Right renal cortex interstitium (tissue), 3 donors: ENCODE data around the gene CITED1. TPM values are rescaled to one million over a fixed set of nuclear protein-coding genes. Genes with fewer than 3 reads are reported as not detected.

ENCODE experiments used
- DNase-seq, 3 donors: peaks; one replicate each; pipeline ENCODE4 v3.0.0-alpha.2; 2013; ENCODE audit warnings: low read depth in 3 of 3, low spot score in 2 of 3
- polyA plus RNA-seq, 3 donors: library from polyadenylated mRNA; unstranded; fragments of 120-200 nt; gene quantifications; one replicate each; pipeline ENCODE4 v1.2.1, GENCODE V29; 2013; ENCODE audit not compliant: insufficient read length in 3 of 3

Gene CITED1
- polyA plus RNA-seq, 3 donors: 9.9 to 13.8 (median 12.2) TPM

- no peak for DNase-seq
Observed at GRCh38 chrX:72271812-72272211, 33.9 kb downstream of the CITED1 start.

GRCh38 chrX:72271091-72271788, 34.5 kb downstream of the CITED1 start:
- no peak for DNase-seq

GRCh38 chrX:72270316-72270866, 35.3 kb downstream of the CITED1 start:
- DNase-seq: no peak

GRCh38 chrX:72269671-72270251, 36.0 kb downstream of the CITED1 start:
- DNase-seq: no peak

GRCh38 chrX:72268597-72269365, 36.9 kb downstream of the CITED1 start:
- DNase-seq: no peak

GRCh38 chrX:72265263-72265662, 40.5 kb downstream of the CITED1 start:
- no peak for DNase-seq

GRCh38 chrX:72262077-72262476, 43.6 kb downstream of the CITED1 start:
- DNase-seq: no peak

- DNase-seq: no peak
Observed at GRCh38 chrX:72260448-72260847, 45.3 kb downstream of the CITED1 start.

GRCh38 chrX:72258174-72258573, 47.5 kb downstream of the CITED1 start:
- no peak for DNase-seq

GRCh38 chrX:72255864-72256263, 49.9 kb downstream of the CITED1 start:
- DNase-seq: no peak

GRCh38 chrX:72255445-72255844, 50.3 kb downstream of the CITED1 start:
- no peak for DNase-seq

GRCh38 chrX:72254816-72255215, 50.9 kb downstream of the CITED1 start:
- no peak for DNase-seq

GRCh38 chrX:72253686-72254085, 52.0 kb downstream of the CITED1 start:
- DNase-seq: no peak

Other genes starting within 250 kb of the CITED1 start
- gene RTL5, start 174.0 kb downstream of the CITED1 start, polyA plus RNA-seq: 10 to 100 TPM; 22.1 to 23.7 (median 23.0) TPM
- 10 to 100 TPM; 49.9 to 63.2 (median 62.4) TPM for gene PIN4, start 124.2 kb downstream of the CITED1 start, polyA plus RNA-seq
- gene ERCC6L, start 66.9 kb downstream of the CITED1 start, polyA plus RNA-seq: 1 to 10 TPM; 4.1 to 4.8 (median 4.7) TPM
- gene RPS4X, start 28.7 kb downstream of the CITED1 start, polyA plus RNA-seq: 1,000 to 10,000 TPM; 1,772 to 1,843 (median 1,795) TPM